ENCODE measurements around the gene ASPDH. TPM values are rescaled to one million over a fixed set of nuclear protein-coding genes. Genes with fewer than 3 reads are reported as not detected.

The ASPDH gene
- total RNA-seq, 1 donor from 2014 or later = not detected

DNA sequence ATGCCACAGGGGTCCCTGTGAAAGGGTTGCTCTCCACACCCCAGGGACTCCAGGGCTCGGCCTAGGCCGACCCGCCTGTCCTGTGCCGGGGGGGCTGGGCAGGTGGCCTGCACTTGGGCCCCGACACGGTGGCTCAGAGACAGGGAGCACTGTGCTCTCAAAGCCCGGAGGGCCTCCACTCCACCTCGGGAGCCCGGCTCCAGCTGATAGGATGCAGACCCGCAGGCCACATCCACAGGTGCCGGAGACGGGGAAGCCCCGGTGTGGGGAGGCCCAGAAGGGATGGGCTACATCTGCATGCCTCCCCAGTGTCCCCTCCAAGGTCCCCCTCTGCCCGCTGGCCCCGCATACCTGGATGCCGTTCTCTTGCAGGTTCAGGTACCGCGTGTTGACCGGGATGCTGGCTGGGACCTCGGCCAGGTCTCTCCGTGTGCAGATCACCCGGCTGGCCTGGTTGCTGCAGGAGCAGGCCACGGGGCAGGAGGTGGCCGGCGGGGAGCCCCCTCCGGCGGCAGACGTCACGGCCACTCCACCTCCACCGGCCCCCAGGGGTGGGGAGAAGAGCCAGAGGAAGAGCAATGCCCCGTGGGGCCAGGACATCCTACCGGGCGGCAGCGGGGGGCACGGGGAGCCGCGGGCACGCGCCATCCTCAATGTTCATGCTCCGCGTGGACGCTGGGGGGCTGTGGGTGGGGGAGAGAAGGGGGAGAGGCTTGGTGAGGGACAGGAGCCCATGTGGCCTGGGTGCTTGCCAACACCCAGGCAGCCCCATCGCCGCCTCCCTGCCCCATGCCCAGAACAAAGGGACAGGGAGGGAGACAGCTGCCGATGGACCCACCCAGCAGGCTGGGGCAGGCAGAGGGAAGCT, 34.7 kb upstream of the ASPDH start:
- no peak for TF ChIP-seq EZH2 (IDR thresholded peaks at IDR 0.05; ENCODE audit: insufficient read depth, low read length)
- TF ChIP-seq, protein P1, sequence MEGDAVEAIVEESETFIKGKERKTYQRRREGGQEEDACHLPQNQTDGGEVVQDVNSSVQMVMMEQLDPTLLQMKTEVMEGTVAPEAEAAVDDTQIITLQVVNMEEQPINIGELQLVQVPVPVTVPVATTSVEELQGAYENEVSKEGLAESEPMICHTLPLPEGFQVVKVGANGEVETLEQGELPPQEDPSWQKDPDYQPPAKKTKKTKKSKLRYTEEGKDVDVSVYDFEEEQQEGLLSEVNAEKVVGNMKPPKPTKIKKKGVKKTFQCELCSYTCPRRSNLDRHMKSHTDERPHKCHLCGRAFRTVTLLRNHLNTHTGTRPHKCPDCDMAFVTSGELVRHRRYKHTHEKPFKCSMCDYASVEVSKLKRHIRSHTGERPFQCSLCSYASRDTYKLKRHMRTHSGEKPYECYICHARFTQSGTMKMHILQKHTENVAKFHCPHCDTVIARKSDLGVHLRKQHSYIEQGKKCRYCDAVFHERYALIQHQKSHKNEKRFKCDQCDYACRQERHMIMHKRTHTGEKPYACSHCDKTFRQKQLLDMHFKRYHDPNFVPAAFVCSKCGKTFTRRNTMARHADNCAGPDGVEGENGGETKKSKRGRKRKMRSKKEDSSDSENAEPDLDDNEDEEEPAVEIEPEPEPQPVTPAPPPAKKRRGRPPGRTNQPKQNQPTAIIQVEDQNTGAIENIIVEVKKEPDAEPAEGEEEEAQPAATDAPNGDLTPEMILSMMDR (IDR thresholded peaks at IDR 0.05; ENCODE audit: insufficient read depth, low read depth, low read length) = no peak

DNA sequence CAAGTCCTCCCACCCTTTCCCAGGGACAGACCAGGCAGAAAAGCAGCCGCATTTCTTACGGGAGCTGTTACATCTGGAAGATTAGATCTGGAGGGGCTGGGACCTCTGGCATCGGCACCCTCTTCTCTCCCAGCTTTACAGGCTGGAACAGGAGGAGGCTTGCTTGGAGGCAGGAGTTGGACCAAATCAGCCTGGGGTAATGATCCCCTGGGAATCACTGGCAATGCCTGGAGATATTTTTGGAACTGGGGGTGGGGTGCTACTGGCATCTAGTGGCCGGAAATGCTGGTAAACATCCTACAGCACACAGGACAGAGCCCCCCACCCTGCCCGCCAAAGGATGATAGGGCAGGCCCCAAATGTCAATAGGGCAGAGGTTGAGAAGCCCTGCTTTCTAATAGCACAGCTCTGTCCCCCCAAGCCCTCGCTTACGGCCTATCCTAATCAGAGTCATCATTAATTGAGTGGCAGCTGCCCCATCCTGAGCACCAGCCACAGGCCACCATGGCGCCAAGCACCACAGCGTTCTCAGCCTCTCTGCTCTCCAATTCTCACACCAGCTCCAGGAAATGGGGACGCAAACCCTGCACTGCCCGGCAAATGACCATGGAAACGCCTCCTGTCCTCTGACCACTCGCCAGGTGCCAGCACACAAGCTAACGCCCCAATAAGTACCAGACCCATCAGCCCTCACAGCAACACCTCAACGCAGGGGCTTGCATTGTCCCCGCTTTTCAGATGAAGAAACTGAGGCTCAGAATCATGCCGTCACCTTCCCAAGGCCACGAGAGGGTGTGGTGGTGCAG, 33.9 kb upstream of the ASPDH start:
- peaks cover 3% of the 10 kb centered on the region for H3K27me3 ChIP-seq (ENCODE audit: insufficient read depth, low read length)
- H3K9me3 Mint-ChIP-seq (ENCODE audit: unreplicated experiment) = peaks cover 20% of the 10 kb centered on the region
- no peaks in the 10 kb centered on the region for H3K4me1 Mint-ChIP-seq (ENCODE audit: low read depth, unreplicated experiment)
- no peak overlapping the region for H3K9ac ChIP-seq (ENCODE audit: low read length)
- no peaks in the 10 kb centered on the region for H3K27me3 Mint-ChIP-seq (ENCODE audit: low read depth, unreplicated experiment)
- no peak for FAIRE-seq
- no peak overlapping the region for H2AFZ ChIP-seq (ENCODE audit: low read depth, low read length)
- no peak for DNase-seq (ENCODE audit: low read depth)
- H3K4me2 ChIP-seq (ENCODE audit: low read length) = no peak overlapping the region
- H3K27ac Mint-ChIP-seq (ENCODE audit: unreplicated experiment) = no peak overlapping the region
- no peak overlapping the region for H3K27ac ChIP-seq (ENCODE audit: low read depth, low read length)
- H3K4me1 ChIP-seq (ENCODE audit: insufficient read depth, low read length) = no peaks in the 10 kb centered on the region
- no peak for TF ChIP-seq EZH2 (IDR thresholded peaks at IDR 0.05; ENCODE audit: insufficient read depth, low read length)
- TF ChIP-seq, protein P1 (IDR thresholded peaks at IDR 0.05; ENCODE audit: insufficient read depth, low read depth, low read length) = no peak
- H4K20me1 ChIP-seq (ENCODE audit: insufficient read depth, low read length) = no peaks in the 10 kb centered on the region
- H3K36me3 Mint-ChIP-seq (ENCODE audit: low read depth, unreplicated experiment) = no peaks in the 10 kb centered on the region
- no peaks in the 10 kb centered on the region for H3K36me3 ChIP-seq (ENCODE audit: insufficient read depth, low read length)
- no peak overlapping the region for H3K4me3 Mint-ChIP-seq (ENCODE audit: unreplicated experiment)
- no peaks in the 10 kb centered on the region for H3K9me3 ChIP-seq (ENCODE audit: insufficient read depth, low read depth, low read length)
- H3K79me2 ChIP-seq (ENCODE audit: insufficient read depth, low read length) = no peaks in the 10 kb centered on the region
- no peak overlapping the region for H3K4me3 ChIP-seq (ENCODE audit: insufficient read depth, low read depth, low read length)

More for the DNA sequence above, 34.7 kb upstream of the ASPDH start:
- Histone ChIP-seq H3K4me1 (ENCODE audit: insufficient read depth, low read length) (no peaks in the 10 kb centered on the region), H3K4me3 (ENCODE audit: insufficient read depth, low read depth, low read length) (no peak overlapping the region), H3K36me3 (ENCODE audit: insufficient read depth, low read length) (no peaks in the 10 kb centered on the region), H2AFZ (ENCODE audit: low read depth, low read length) (no peak overlapping the region), H3K9ac (ENCODE audit: low read length) (no peak overlapping the region), H3K9me3 (ENCODE audit: insufficient read depth, low read depth, low read length) (no peaks in the 10 kb centered on the region), H3K27ac (ENCODE audit: low read depth, low read length) (no peak overlapping the region), H4K20me1 (ENCODE audit: insufficient read depth, low read length) (no peaks in the 10 kb centered on the region), H3K79me2 (ENCODE audit: insufficient read depth, low read length) (no peaks in the 10 kb centered on the region), H3K4me2 (ENCODE audit: low read length) (no peak overlapping the region), H3K27me3 (ENCODE audit: insufficient read depth, low read length) (peaks cover 3% of the 10 kb centered on the region)
- DNase-seq (ENCODE audit: low read depth) = no peak
- no peaks in the 10 kb centered on the region for H3K4me1 Mint-ChIP-seq (ENCODE audit: low read depth, unreplicated experiment)
- peaks cover 26% of the 10 kb centered on the region for H3K9me3 Mint-ChIP-seq (ENCODE audit: unreplicated experiment)
- H3K4me3 Mint-ChIP-seq (ENCODE audit: unreplicated experiment) = no peak overlapping the region
- FAIRE-seq = no peak
- H3K27ac Mint-ChIP-seq (ENCODE audit: unreplicated experiment) = no peak overlapping the region
- H3K36me3 Mint-ChIP-seq (ENCODE audit: low read depth, unreplicated experiment) = no peaks in the 10 kb centered on the region
- H3K27me3 Mint-ChIP-seq (ENCODE audit: low read depth, unreplicated experiment) = no peaks in the 10 kb centered on the region

Measured in astrocyte (in vitro differentiated cells and primary cell).